Retinal pigment epithelial cell (primary cell): ENCODE data around the gene UBE2H.
"Not testable (repeated sequence)": the region's sequence is repeated elsewhere in the genome, so short reads cannot be mapped to it uniquely, and the experiment has no call there.

Experiments
- DNase-seq: peaks from one replicate; pipeline ENCODE4 v3.0.0-alpha.2; 2010; ENCODE audit warnings: low read depth
- H3K4me3 ChIP-seq: 2 replicates; pipeline ENCODE4 v1.5.1; 2011; ENCODE audit warnings: mild to moderate bottlenecking, low read length, control low read depth, moderate library complexity
- CTCF ChIP-seq: conservative IDR thresholded peaks from 2 replicates; pipeline ENCODE4 v1.5.1; 2011; ENCODE audit warnings: low read depth, low read length, control low read depth, inconsistent platforms

Gene UBE2H

DNA sequence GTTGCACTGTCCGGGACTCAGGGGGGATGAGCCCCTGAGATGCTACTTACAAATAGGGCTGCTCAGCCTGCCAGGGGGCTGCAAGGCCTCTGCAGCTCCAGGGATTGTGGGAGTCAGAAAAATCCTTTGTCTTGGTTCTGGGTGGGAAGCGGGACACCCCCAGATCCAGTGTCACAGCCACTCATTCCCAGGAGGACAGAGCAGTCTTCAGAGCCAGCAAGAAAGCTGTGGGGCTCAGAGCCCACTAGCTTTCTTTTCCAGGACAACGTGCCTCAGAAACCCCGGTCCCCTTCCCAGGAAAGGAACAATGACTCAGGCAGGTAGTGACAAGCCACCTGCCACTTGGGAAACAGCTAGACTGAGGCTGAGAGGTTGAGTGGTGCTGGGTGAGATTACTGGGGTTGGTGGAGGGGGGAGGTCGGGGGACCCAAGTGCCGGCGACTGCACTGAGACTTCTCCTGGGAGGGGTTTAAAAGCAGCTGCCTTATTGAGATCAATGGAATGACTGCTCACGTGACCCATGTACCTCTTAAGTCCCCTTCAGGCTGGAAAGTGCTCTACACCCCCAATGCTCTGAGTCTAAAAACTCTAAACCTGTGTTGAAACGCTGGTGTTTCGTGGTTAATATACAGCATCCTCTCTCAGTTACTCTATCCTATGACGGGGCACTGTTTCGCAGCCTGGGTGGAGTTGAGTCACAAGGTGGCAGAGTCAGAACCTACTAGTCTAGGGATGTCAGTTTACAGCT, 123.6 kb downstream of the UBE2H start:
- no peak overlapping the region for H3K4me3 ChIP-seq
- no peak for DNase-seq
- no peak for TF ChIP-seq CTCF

GRCh38 chr7:129828078-129828762, 124.5 kb downstream of the UBE2H start:
- TF ChIP-seq CTCF = no peak
- H3K4me3 ChIP-seq = no peak overlapping the region
- DNase-seq = no peak

- no peak for DNase-seq
- TF ChIP-seq CTCF = no peak
Measured at GRCh38 chr7:129827467-129827990, 125.2 kb downstream of the UBE2H start.

GRCh38 chr7:129826895-129827294, 125.9 kb downstream of the UBE2H start:
- not testable (repeated sequence) for H3K4me3 ChIP-seq, DNase-seq

More at GRCh38 chr7:129827467-129827990, 125.2 kb downstream of the UBE2H start:
- H3K4me3 ChIP-seq = no peak overlapping the region

GRCh38 chr7:129825209-129825970, 127.4 kb downstream of the UBE2H start:
- no peak for DNase-seq
- peak; percentile 57 for TF ChIP-seq CTCF
- H3K4me3 ChIP-seq = peak overlapping the region; percentile 78

DNA sequence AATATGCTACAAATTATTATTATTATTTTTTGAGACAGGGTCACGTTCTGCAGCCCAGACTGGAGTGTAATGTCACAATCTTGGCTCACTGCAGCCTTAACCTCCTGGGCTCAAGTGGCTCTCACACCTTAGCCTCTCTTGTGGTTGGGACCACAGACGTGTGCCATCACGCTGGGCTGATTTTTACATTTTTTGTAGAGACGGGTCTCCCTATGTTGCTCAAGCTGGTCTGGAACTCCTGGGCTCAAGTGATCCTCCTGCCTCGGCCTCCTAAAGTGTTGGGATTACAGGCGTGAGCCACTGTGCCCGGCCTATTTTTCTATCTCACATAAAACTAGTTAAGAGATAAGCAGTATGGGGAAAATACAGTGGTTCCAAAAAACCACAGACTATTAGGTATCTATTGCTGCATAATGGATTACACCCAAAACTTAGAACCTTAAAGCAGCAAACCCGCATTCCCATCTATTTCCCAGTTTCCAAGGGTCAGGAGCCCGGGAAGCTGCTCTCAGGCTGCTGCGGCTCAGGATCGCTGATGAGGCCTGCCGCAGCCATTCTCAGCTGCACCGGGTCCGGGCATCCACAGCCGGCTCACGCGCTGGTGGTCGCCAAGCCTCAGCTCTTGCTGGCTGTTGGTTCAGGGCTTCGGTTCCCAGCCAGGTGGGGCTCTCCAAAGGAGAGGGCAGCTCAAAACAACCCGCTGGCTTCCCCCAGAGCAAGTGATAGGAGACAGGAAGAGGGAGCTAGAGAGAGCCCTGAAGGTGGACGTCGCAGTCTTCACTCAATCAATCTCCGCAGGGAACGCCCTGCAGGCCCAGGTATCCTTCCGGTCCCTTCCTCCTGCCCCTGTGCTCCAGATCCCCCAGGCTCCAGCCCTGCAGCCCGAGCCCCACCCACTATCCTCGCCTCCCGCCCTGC, 128.2 kb downstream of the UBE2H start:
- H3K4me3 ChIP-seq = peak overlapping the region; percentile 78
- no peak for DNase-seq
- peak; percentile 57 for TF ChIP-seq CTCF

DNA sequence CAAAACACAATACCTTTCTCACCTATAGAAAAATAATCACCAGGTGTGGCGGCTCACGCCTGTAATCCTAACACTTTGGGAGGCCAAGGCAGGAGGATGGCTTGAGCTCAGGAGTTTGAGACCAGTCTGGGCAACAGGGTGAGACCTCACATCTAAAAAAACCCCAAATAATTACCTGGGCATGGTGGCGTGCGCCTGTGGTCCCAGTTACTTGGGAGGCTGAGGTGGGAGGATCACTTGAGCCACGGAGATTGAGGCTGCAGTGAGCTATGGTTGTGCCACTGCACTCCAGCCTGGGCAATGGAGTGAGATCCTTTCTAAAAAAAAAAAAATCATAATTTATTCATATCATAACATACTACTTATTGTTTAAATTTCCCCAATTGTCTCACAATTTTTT, 129.6 kb downstream of the UBE2H start:
- not testable (repeated sequence) for DNase-seq, H3K4me3 ChIP-seq
